GM19463 (cell line): ENCODE results near the gene CTXN3.
"Not testable (repeated sequence)": the region's sequence is repeated elsewhere in the genome, so short reads cannot be mapped to it uniquely, and the experiment has no call there.

ENCODE experiments used
- ATAC-seq: cut with Tn5 transposase; IDR thresholded peaks from one replicate; pipeline ENCODE4 v1.9.1; 2021; ENCODE audit warnings: mild to moderate bottlenecking, moderate library complexity; ENCODE audit not compliant: unreplicated experiment

Gene CTXN3

GRCh38 chr5:127650022-127650421 lies 1.1 kb downstream of the CTXN3 start:
- ATAC-seq, result no peak

- ATAC-seq, result no peak
These were observed 1.8 kb downstream of the CTXN3 start for GRCh38 chr5:127650649-127651048.

GRCh38 chr5:127652952-127653611 lies 4.2 kb downstream of the CTXN3 start:
- ATAC-seq, result peak; percentile 50

- ATAC-seq, result no peak
These were observed 7.9 kb downstream of the CTXN3 start for GRCh38 chr5:127656825-127657224.

- ATAC-seq, result no peak
These were observed 11.3 kb downstream of the CTXN3 start for GRCh38 chr5:127660047-127660733.

- no peak for ATAC-seq
These were observed 15.2 kb downstream of the CTXN3 start for GRCh38 chr5:127664093-127664492.

- ATAC-seq, result no peak
These were observed 16.8 kb downstream of the CTXN3 start for GRCh38 chr5:127665641-127666040.

- ATAC-seq, result no peak
These were observed 17.3 kb downstream of the CTXN3 start for GRCh38 chr5:127666043-127666716.

GRCh38 chr5:127667926-127668325 lies 19.0 kb downstream of the CTXN3 start:
- ATAC-seq, result no peak

GRCh38 chr5:127671218-127671617 lies 22.3 kb downstream of the CTXN3 start:
- ATAC-seq, result no peak

GRCh38 chr5:127673117-127673800 lies 24.4 kb downstream of the CTXN3 start:
- no peak for ATAC-seq

- ATAC-seq, result not testable (repeated sequence)
These were observed 28.1 kb downstream of the CTXN3 start for GRCh38 chr5:127676951-127677350.

- not testable (repeated sequence) for ATAC-seq
These were observed 30.9 kb downstream of the CTXN3 start for GRCh38 chr5:127679691-127680330.

- ATAC-seq, result no peak
These were observed 31.7 kb downstream of the CTXN3 start for GRCh38 chr5:127680595-127680994.

- no peak for ATAC-seq
These were observed 34.1 kb downstream of the CTXN3 start for GRCh38 chr5:127683008-127683407.

- ATAC-seq, result no peak
These were observed 36.0 kb downstream of the CTXN3 start for GRCh38 chr5:127684726-127685467.

- no peak for ATAC-seq
These were observed 36.8 kb downstream of the CTXN3 start for GRCh38 chr5:127685662-127686061.

- no peak for ATAC-seq
These were observed 37.5 kb downstream of the CTXN3 start for GRCh38 chr5:127686424-127686823.

- ATAC-seq, result no peak
These were observed 45.8 kb downstream of the CTXN3 start for GRCh38 chr5:127694518-127695171.

GRCh38 chr5:127695346-127695745 lies 46.5 kb downstream of the CTXN3 start:
- no peak for ATAC-seq
